H1 (cell line): ENCODE data around the gene DLEC1. TPM values are rescaled to one million over a fixed set of nuclear protein-coding genes. Genes with fewer than 3 reads are reported as not detected.

ENCODE experiments used
- CTCF ChIA-PET: fragments of 300-600 bp; sonication (Branson Sonifier 250); formaldehyde crosslinking; loops from one replicate; lab custom pipeline; 2021; ENCODE audit not compliant: partially characterized antibody; lab: Charles Lee
- POLR2A ChIA-PET: fragments of 300-600 bp; sonication (Branson Sonifier 250); formaldehyde crosslinking; loops from one replicate; lab custom pipeline; 2021; ENCODE audit warnings: inconsistent platforms; ENCODE audit not compliant: partially characterized antibody; lab: Charles Lee
- DNase-seq, 2 experiments: peaks; one replicate each; pipeline versions ENCODE4 v3.0.0 to v3.0.0-alpha.2; 2010 to 2022; ENCODE audit warnings: low spot score in 2 of 2, low read depth in 1 of 2, mixed read lengths in 1 of 2
- FAIRE-seq: peaks from 2 replicates; lab custom pipeline; 2011; peaks lifted over from hg19 to GRCh38; lab: Jason Lieb, UNC
- H2AFZ ChIP-seq: 2 replicates; pipeline ENCODE4 v1.8.1; 2012; ENCODE audit warnings: low read length, inconsistent platforms
- H2AK5ac ChIP-seq: 2 replicates; pipeline ENCODE4 v1.6.1; 2013; ENCODE audit warnings: low read depth, low read length
- H2BK120ac ChIP-seq: replicated peaks from 2 replicates; pipeline ENCODE3; 2013; ENCODE audit warnings: low read depth, low read length, inconsistent platforms
- H2BK12ac ChIP-seq: 2 replicates; pipeline ENCODE4 v1.6.1; 2013; ENCODE audit warnings: low read depth, low read length
- H2BK15ac ChIP-seq: 2 replicates; pipeline ENCODE4 v1.6.1; 2013; ENCODE audit warnings: low read length
- H2BK20ac ChIP-seq: 2 replicates; pipeline ENCODE4 v1.6.1; 2013; ENCODE audit warnings: low read length
- H2BK5ac ChIP-seq: 2 replicates; pipeline ENCODE4 v1.6.1; 2013; ENCODE audit warnings: low read depth, low read length
- H3K14ac ChIP-seq: 2 replicates; pipeline ENCODE4 v1.6.1; 2013; ENCODE audit warnings: inconsistent platforms; ENCODE audit not compliant: insufficient read length
- H3K18ac ChIP-seq: 2 replicates; pipeline ENCODE4 v1.6.1; 2013; ENCODE audit warnings: low read length; ENCODE audit errors: extremely low read depth
- H3K23ac ChIP-seq: 2 replicates; pipeline ENCODE4 v1.6.1; 2013; ENCODE audit warnings: inconsistent platforms; ENCODE audit not compliant: insufficient read length
- H3K23me2 ChIP-seq: 2 replicates; pipeline ENCODE4 v1.6.1; 2013; ENCODE audit warnings: low read depth, low read length
- H3K27ac ChIP-seq: 2 replicates; pipeline ENCODE4 v1.6.1; 2011; ENCODE audit warnings: low read depth, low read length, inconsistent platforms
- H3K27me3 ChIP-seq, 4 experiments: replicated peaks in 1 of 4; 1 replicate in 1 of 4; 2 replicates in 3 of 4; pipeline versions ENCODE4 v1.6.1 to v1.8.1; 2011 to 2013; ENCODE audit warnings: low read length in 3 of 4, mild to moderate bottlenecking in 3 of 4, inconsistent platforms in 2 of 4, mixed read lengths in 2 of 4, moderate library complexity in 1 of 4; ENCODE audit not compliant: control insufficient read depth in 3 of 4, insufficient read depth in 3 of 4; ENCODE audit errors: extremely low read depth in 1 of 4
- H3K36me3 ChIP-seq, 4 experiments: 2 replicates each; pipeline versions ENCODE4 v1.6.1 to v1.8.1; 2011 to 2013; ENCODE audit warnings: mild to moderate bottlenecking in 4 of 4, low read length in 3 of 4, moderate library complexity in 2 of 4, control low read depth in 1 of 4, inconsistent platforms in 1 of 4; ENCODE audit not compliant: insufficient read depth in 4 of 4, control insufficient read depth in 2 of 4
- H3K4ac ChIP-seq: replicated peaks from 2 replicates; pipeline ENCODE3; 2013; ENCODE audit warnings: low read length, low read depth, mixed read lengths, inconsistent platforms; ENCODE audit not compliant: insufficient read length
- H3K4me1 ChIP-seq, 4 experiments: replicated peaks in 1 of 4; 1 replicate in 1 of 4; 2 replicates in 3 of 4; pipeline versions ENCODE4 v1.6.1 to v1.8.1; 2011 to 2013; ENCODE audit warnings: low read length in 3 of 4, inconsistent platforms in 2 of 4, mixed read lengths in 1 of 4; ENCODE audit not compliant: insufficient read depth in 4 of 4, control insufficient read depth in 3 of 4
- H3K4me2 ChIP-seq, 2 experiments: 2 replicates each; pipeline versions ENCODE4 v1.6.1 to v1.8.1; 2011 to 2013; ENCODE audit warnings: low read depth in 2 of 2, low read length in 2 of 2, control low read depth in 1 of 2, inconsistent platforms in 1 of 2, mild to moderate bottlenecking in 1 of 2; ENCODE audit not compliant: insufficient read depth in 1 of 2
- H3K4me3 ChIP-seq, 4 experiments: fragments of 200-600, 300-600 bp in 1 of 4; sonication (generic), shearing (Covaris generic), sonication (Bioruptor Twin) in 1 of 4; 2 replicates each; pipeline versions ENCODE4 v1.5.1 to v1.8.1; 2011 to 2016; ENCODE audit warnings: low read length in 4 of 4, low read depth in 3 of 4, control low read depth in 2 of 4, inconsistent platforms in 2 of 4, mild to moderate bottlenecking in 2 of 4, mixed read lengths in 1 of 4, moderate library complexity in 1 of 4; ENCODE audit not compliant: insufficient read depth in 2 of 4; ENCODE audit errors: extremely low read depth in 1 of 4
- H3K56ac ChIP-seq: replicated peaks from 2 replicates; pipeline ENCODE3; 2013; ENCODE audit warnings: low read depth, mild to moderate bottlenecking, mixed read lengths, low read length, inconsistent platforms; ENCODE audit not compliant: insufficient read length
- H3K79me1 ChIP-seq: 2 replicates; pipeline ENCODE4 v1.6.1; 2013; ENCODE audit warnings: low read depth, low read length, control low read depth
- H3K79me2 ChIP-seq, 2 experiments: 2 replicates each; pipeline versions ENCODE4 v1.6.1 to v1.8.1; 2012 to 2013; ENCODE audit warnings: low read length in 2 of 2, mild to moderate bottlenecking in 2 of 2, inconsistent platforms in 1 of 2; ENCODE audit not compliant: insufficient read depth in 2 of 2, control insufficient read depth in 1 of 2
- H3K9ac ChIP-seq, 4 experiments: replicated peaks in 1 of 4; 1 replicate in 1 of 4; 2 replicates in 3 of 4; pipeline versions ENCODE4 v1.6.1 to v1.8.1; 2011 to 2013; ENCODE audit warnings: low read depth in 3 of 4, low read length in 3 of 4, control low read depth in 2 of 4, mild to moderate bottlenecking in 2 of 4, moderate library complexity in 2 of 4, inconsistent platforms in 1 of 4; ENCODE audit errors: extremely low read depth in 1 of 4
- H3K9me3 ChIP-seq, 2 experiments: 2 replicates each; pipeline versions ENCODE4 v1.6.1 to v1.8.1; 2012 to 2013; ENCODE audit warnings: mild to moderate bottlenecking in 2 of 2, moderate library complexity in 2 of 2, control low read depth in 1 of 2, inconsistent platforms in 1 of 2, low read depth in 1 of 2, low read length in 1 of 2, mixed read lengths in 1 of 2; ENCODE audit not compliant: insufficient read depth in 2 of 2
- H4K20me1 ChIP-seq, 2 experiments: replicated peaks in 1 of 2; 2 replicates each; pipeline versions ENCODE3 to v1.8.1; 2011 to 2013; ENCODE audit warnings: inconsistent platforms in 2 of 2, low read length in 2 of 2, mild to moderate bottlenecking in 1 of 2; ENCODE audit not compliant: insufficient read depth in 2 of 2, control insufficient read depth in 1 of 2
- H4K5ac ChIP-seq: 2 replicates; pipeline ENCODE4 v1.6.1; 2013; ENCODE audit warnings: low read length, low read depth, mixed read lengths, inconsistent platforms; ENCODE audit not compliant: insufficient read length
- H4K8ac ChIP-seq: 2 replicates; pipeline ENCODE4 v1.8.0; 2013; ENCODE audit warnings: mild to moderate bottlenecking, moderate library complexity, low read length, inconsistent platforms; ENCODE audit not compliant: insufficient read depth; ENCODE audit errors: extremely low read depth
- H4K91ac ChIP-seq: replicated peaks from 2 replicates; pipeline ENCODE3; 2013; ENCODE audit warnings: low read length, mixed read lengths, inconsistent platforms; ENCODE audit not compliant: insufficient read length
- EZH2 ChIP-seq: fragments of 200-600 bp; sonication (generic); IDR thresholded peaks from 2 replicates; pipeline ENCODE4 v1.7.1; 2012; ENCODE audit warnings: low read depth, mild to moderate bottlenecking, moderate library complexity, low read length, inconsistent platforms; ENCODE audit not compliant: severe bottlenecking
- JUN ChIP-seq: IDR thresholded peaks from 2 replicates; pipeline ENCODE4 v1.6.1; 2011; ENCODE audit warnings: low read depth, mild to moderate bottlenecking, improper control_type of control experiment, low read length
- NRF1 ChIP-seq: IDR thresholded peaks from 2 replicates; pipeline ENCODE4 v1.6.1; 2011; ENCODE audit warnings: mild to moderate bottlenecking, low read depth, low read length, improper control_type of control experiment
- WGBS, 2 experiments: shearing (Covaris generic) in 1 of 2; methylation state at CpG; one replicate each; pipeline versions ENCODE4 v1.1.6 to v1.1.7; 2013 to 2015; ENCODE audit warnings: low lambda C conversion rate in 2 of 2, mixed read lengths in 2 of 2, inconsistent platforms in 1 of 2, low coverage in 1 of 2, missing lambda C conversion rate in 1 of 2; ENCODE audit not compliant: insufficient replicate concordance in 2 of 2, insufficient coverage in 1 of 2, insufficient read length in 1 of 2; ENCODE audit errors: extremely low coverage in 1 of 2, missing lambda C conversion rate in 1 of 2; 5-methylcytosine and 5-hydroxymethylcytosine counted together
- polyA plus RNA-seq, 7 experiments: library from polyadenylated mRNA; depleted of rRNA in 3 of 7; stranded (reverse) in 5 of 7; unstranded in 2 of 7; fragments of >200 nt in 5 of 7; fragments of 200-250 nt in 2 of 7; gene quantifications; 1 replicate in 5 of 7; 2 replicates in 1 of 7; 4 replicates in 1 of 7; pipeline versions ENCODE4 v1.2.1 to v1.2.3, GENCODE V29; 2011 to 2013; ENCODE audit warnings: missing spikeins in 2 of 7, mixed read lengths in 2 of 7
- total RNA-seq: library from RNA; stranded (reverse); fragmentation: NEBNext Ultra II Directional; extraction: Animal tissue kit (Norgen Biotek cat#: 25700); gene quantifications from 2 replicates; pipeline ENCODE4 v1.2.1, GENCODE V29; 2021

Gene DLEC1
- total and polyA plus RNA-seq, 2 of the 8 experiments (the other 6 are each of a cell fraction or from before 2014, with no cell fraction given), result 0.26 to 0.76 TPM

- DNase-seq, result no peak
Observed at GRCh38 chr3:38002291-38002876, 36.6 kb upstream of the DLEC1 start.

More at GRCh38 chr3:38002291-38002876, 36.6 kb upstream of the DLEC1 start:
- no peaks in the 10 kb centered on the region for H3K79me2 ChIP-seq
- H3K36me3 ChIP-seq, result peaks cover 0 to 2% (median under 1%) of the 10 kb centered on the region in 4 experiments; a peak in 1 of 8 replicates
- H3K23ac ChIP-seq, result no peak overlapping the region
- H3K79me1 ChIP-seq, result no peaks in the 10 kb centered on the region; the same call in 1 of the 2 replicates
- peaks cover 0 to 10% (median 7%) of the 10 kb centered on the region in 4 experiments; a peak in 6 of 7 replicates for H3K4me1 ChIP-seq
- H2BK15ac ChIP-seq, result no peak overlapping the region
- H3K4me3 ChIP-seq, result no peak overlapping the region
- TF ChIP-seq JUN, result no peak
- no peak for TF ChIP-seq EZH2
- TF ChIP-seq NRF1, result no peak
- no peak overlapping the region for H3K4ac ChIP-seq
- H3K23me2 ChIP-seq, result peaks cover 5% of the 10 kb centered on the region; the same call in 1 of the 2 replicates
- H2BK12ac ChIP-seq, result no peak overlapping the region
- H2AK5ac ChIP-seq, result no peak overlapping the region
- H2BK20ac ChIP-seq, result no peak overlapping the region
- H3K18ac ChIP-seq, result no peak overlapping the region
- no peak overlapping the region for H2AFZ ChIP-seq
- no peak overlapping the region for H3K14ac ChIP-seq
- H3K56ac ChIP-seq, result no peak overlapping the region
- no peak overlapping the region for H2BK5ac ChIP-seq
- no peaks in the 10 kb centered on the region for H3K9me3 ChIP-seq
- H4K20me1 ChIP-seq, result peaks cover 0 to 6% of the 10 kb centered on the region in 2 experiments
- CTCF ChIA-PET, result interaction anchor here (0.6 to 5.3 kb wide), 19 partner anchors 12 to 654 kb away, joined by 3 to 75 read pairs (median 5); partner anchors contain the start of genes PLCD1 and VILL
- WGBS, 2 experiments, result 94% methylated on average over 5 of the region's 6 CpGs; no CpG with 5 or more reads in 1 of the 2 experiments
- no peak overlapping the region for H4K8ac ChIP-seq
- H4K5ac ChIP-seq, result no peak overlapping the region
- no peak overlapping the region for H3K4me2 ChIP-seq
- POLR2A ChIA-PET, result no interaction called here
- no peak overlapping the region for H3K9ac ChIP-seq
- no peak for FAIRE-seq
- H2BK120ac ChIP-seq, result no peak overlapping the region
- no peak overlapping the region for H3K27ac ChIP-seq
- H3K27me3 ChIP-seq, result peaks cover 0 to 13% (median 5%) of the 10 kb centered on the region in 4 experiments; a peak in 2 of 7 replicates
- H4K91ac ChIP-seq, result no peak overlapping the region
